Measurements from ENCODE around the gene PRAME.

GRCh38 chr22:22508274-22509176 lies 50.5 kb downstream of the PRAME start, which contains the start of gene ZNF280B:
- TF ChIP-seq EZH2phosphoT487 (IDR thresholded peaks at IDR 0.05; ENCODE audit: insufficient read depth, low read depth) (no peak), EZH2 (IDR thresholded peaks at IDR 0.05; ENCODE audit: insufficient read depth, poor library complexity, severe bottlenecking) (no peak)
